ENCODE data around the gene TTC28. TPM values are rescaled to one million over a fixed set of nuclear protein-coding genes. Genes with fewer than 3 reads are reported as not detected.
"Not testable (repeated sequence)": the region's sequence is repeated elsewhere in the genome, so short reads cannot be mapped to it uniquely, and the experiment has no call there.

TTC28 gene
- total RNA-seq, 4 donors from 2014 or later, result 10.2 to 23.8 (median 13.4) TPM

- no peak for DNase-seq (ENCODE audit: low spot score in 2 of 2)
- WGBS, 2 donors, result 61 to 62% methylated on average over 5 of the region's 5 CpGs
- intact Hi-C loops (cut with DNase I; ENCODE audit: low total_unique reads), result no loop called here
- no peak overlapping the region for H3K4me3 ChIP-seq (ENCODE audit: low read depth, poor library complexity, severe bottlenecking)
- TF ChIP-seq CTCF (IDR thresholded peaks at IDR 0.05), result no peak
Observed at GRCh38 chr22:28220626-28221363, 458.8 kb downstream of the TTC28 start.

- intact Hi-C loops (cut with DNase I; ENCODE audit: low total_unique reads), result no loop called here
- no peak overlapping the region for H3K4me3 ChIP-seq (ENCODE audit: low read depth, poor library complexity, severe bottlenecking)
- 65 to 76% methylated on average over 1 of the region's 1 CpG for WGBS, 2 donors
- TF ChIP-seq CTCF (IDR thresholded peaks at IDR 0.05), result no peak
- no peak for TF ChIP-seq POLR2A (IDR thresholded peaks at IDR 0.05)
- DNase-seq (ENCODE audit: low spot score in 2 of 2), result no peak
Observed at GRCh38 chr22:28217277-28217676, 462.4 kb downstream of the TTC28 start.

- H3K4me3 ChIP-seq (ENCODE audit: low read depth, poor library complexity, severe bottlenecking); intact Hi-C loops (cut with DNase I; ENCODE audit: low total_unique reads); DNase-seq (ENCODE audit: low spot score in 2 of 2): not testable (repeated sequence)
- 94 to 96% methylated on average over 5 of the region's 5 CpGs for WGBS, 2 donors
Observed at GRCh38 chr22:28214750-28215149, 464.9 kb downstream of the TTC28 start.

GRCh38 chr22:28209457-28209856, 470.2 kb downstream of the TTC28 start:
- DNase-seq (ENCODE audit: low spot score in 2 of 2); H3K4me3 ChIP-seq (ENCODE audit: low read depth, poor library complexity, severe bottlenecking); intact Hi-C loops (cut with DNase I; ENCODE audit: low total_unique reads): not testable (repeated sequence)
- 84% methylated on average over 6 of the region's 6 CpGs for WGBS, 2 donors

- no peak overlapping the region for H3K4me3 ChIP-seq (ENCODE audit: low read depth, poor library complexity, severe bottlenecking)
- TF ChIP-seq POLR2A (IDR thresholded peaks at IDR 0.05) (no peak), CTCF (IDR thresholded peaks at IDR 0.05) (no peak)
- WGBS, 2 donors, result 98 to 100% methylated on average over 2 of the region's 2 CpGs
- intact Hi-C loops (cut with DNase I; ENCODE audit: low total_unique reads), result no loop called here
- DNase-seq (ENCODE audit: low spot score in 2 of 2), result no peak
Observed at GRCh38 chr22:28208787-28209186, 470.9 kb downstream of the TTC28 start.

- TF ChIP-seq CTCF (IDR thresholded peaks at IDR 0.05) (no peak), POLR2A (IDR thresholded peaks at IDR 0.05) (no peak)
- H3K4me3 ChIP-seq (ENCODE audit: low read depth, poor library complexity, severe bottlenecking), result no peak overlapping the region
- no peak for DNase-seq (ENCODE audit: low spot score in 2 of 2)
- intact Hi-C loops (cut with DNase I; ENCODE audit: low total_unique reads), result no loop called here
- 90 to 98% methylated on average over 2 of the region's 2 CpGs for WGBS, 2 donors
Observed at GRCh38 chr22:28208036-28208435, 471.6 kb downstream of the TTC28 start.

Data from lower leg skin (tissue), 4 donors.